ENCODE measurements around the gene CX3CR1.
"Not testable (repeated sequence)": the region's sequence is repeated elsewhere in the genome, so short reads cannot be mapped to it uniquely, and the experiment has no call there.

The CX3CR1 gene

DNA sequence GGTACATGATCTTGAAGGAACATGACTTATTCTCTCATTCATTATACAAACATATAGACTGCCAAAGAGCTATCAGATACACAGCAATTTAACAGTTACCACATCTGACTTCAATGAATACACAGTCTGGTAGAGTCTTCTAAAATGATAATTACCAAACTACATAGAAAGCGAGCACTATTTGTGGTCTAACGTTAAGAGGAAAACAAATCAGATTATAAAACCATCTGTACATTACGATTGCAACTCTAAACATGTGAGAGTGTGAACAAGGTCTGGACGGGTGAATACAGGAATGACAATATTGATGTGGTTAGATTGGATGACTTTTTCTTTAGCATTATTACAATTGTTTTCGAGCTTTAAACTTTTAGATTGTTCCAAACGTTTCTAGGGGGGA lies 16.3 kb downstream of the CX3CR1 start:
- no peak for DNase-seq

- DNase-seq = no peak
Measured at GRCh38 chr3:39262846-39263245, 17.0 kb downstream of the CX3CR1 start.

- DNase-seq = no peak
Measured at GRCh38 chr3:39261726-39262125, 18.1 kb downstream of the CX3CR1 start.

DNA sequence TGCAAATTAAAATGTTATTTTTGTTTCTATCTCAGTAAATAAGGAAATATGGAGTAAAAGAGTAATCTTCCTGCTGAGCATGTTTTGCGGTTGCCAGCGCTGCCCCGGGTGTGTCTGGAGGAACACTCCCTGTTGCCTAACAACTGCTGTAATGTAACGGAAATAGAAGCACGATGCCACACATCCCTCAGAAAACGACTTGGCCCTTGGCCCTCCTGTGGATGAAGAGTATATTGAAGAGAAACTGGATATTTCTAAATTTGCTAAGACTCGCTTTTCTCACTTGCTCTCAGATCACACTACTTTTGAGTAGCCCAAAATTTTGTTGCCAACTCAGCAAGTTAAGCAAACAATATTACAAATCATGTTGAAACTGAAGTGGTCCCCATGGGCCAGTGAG lies 18.9 kb downstream of the CX3CR1 start:
- peak; percentile 57 for DNase-seq

DNA sequence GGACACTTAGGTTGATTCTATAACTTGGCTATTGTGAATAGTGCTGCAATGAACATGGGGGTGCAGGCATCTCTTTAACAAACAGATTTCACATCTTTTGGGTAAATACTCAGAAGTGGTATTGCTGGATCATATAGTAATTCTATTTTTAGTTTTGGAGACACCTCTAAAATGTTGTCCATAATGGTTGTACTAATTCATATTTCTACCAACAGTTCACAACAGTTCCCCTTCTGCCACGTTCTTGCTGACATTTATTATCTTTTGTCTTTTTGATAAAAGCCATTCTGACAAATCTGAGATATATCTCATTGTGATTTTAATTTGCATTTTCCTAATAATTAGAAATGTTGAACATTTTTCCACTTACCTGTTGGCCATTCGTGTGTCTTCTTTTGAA lies 19.5 kb downstream of the CX3CR1 start:
- DNase-seq = no peak

DNA sequence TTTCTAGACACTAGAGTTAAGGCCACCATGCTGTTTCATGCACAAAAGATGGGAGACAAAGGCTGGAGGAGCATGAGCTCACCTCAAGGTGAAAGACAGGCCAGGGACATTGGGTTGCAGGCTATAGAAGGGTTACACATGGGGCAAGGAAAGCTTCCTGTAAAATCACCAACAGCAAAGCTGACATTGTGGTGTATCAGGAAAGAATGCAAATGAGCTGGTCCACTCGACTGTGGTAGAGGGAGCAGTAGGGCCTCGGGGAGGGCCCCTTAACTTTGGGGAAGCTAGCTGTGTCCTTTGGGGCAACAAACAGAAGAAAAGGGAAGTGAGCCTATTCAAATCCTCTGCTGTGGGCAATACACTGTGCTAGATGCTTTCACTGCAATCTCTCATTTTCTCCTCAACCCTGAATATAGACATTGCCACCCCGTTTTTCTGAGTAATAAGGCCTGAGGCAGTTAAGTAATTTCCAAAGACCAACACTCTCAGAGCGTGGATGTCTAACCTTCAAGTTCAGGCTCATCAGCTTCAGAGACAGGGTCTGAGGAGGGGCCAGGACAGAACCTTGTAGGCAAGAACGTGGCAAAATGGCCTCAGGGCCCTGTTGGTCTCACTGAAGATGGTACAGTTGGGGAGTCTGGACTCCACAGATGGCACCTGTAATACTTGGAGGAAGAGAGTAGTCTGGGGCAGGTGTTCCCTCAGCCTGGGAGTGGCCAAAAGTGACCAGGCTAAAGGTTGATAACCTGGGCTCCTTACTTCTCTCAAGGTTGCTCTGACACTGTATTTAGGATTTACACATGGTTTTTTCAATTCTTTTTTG lies 24.1 kb downstream of the CX3CR1 start:
- peak; percentile 65 for DNase-seq

GRCh38 chr3:39254806-39255449 lies 24.9 kb downstream of the CX3CR1 start:
- DNase-seq = no peak

- DNase-seq = no peak
Measured at GRCh38 chr3:39251576-39251975, 28.3 kb downstream of the CX3CR1 start.

DNA sequence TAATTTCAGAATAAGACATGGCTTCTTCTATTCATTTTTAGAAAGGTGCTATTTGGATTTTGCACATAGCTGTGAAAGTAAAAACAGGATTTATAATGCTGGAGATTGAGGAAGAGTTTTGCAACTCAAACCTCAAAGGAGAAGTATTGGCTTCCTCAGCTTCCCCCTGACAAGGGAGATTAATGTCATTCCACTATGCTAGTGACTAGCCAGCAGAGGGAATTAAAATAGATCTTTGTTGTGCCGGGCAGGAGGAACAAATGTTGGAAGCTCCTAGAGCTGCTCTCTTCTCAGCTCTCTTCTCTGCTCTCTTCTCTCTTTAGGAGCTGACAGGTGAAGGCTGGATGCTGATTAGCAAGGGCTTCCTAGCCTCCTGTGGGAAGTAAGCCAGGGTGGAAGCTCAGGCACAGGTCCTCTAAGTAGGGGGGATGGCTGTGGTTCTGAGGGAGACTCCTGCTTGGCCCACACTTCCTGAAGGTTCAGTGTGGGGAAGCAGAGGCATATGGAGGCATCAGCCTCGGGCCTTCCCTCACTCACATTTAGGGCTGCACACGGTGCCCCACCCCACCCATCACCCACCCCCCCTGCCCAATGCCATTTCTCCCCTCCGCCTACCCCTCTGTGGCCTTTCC lies 29.6 kb downstream of the CX3CR1 start:
- no peak for DNase-seq

GRCh38 chr3:39249453-39250115 lies 30.3 kb downstream of the CX3CR1 start:
- DNase-seq = no peak

GRCh38 chr3:39241561-39241960 lies 38.3 kb downstream of the CX3CR1 start:
- DNase-seq = no peak

GRCh38 chr3:39237027-39237426 lies 42.8 kb downstream of the CX3CR1 start:
- DNase-seq = no peak

DNA sequence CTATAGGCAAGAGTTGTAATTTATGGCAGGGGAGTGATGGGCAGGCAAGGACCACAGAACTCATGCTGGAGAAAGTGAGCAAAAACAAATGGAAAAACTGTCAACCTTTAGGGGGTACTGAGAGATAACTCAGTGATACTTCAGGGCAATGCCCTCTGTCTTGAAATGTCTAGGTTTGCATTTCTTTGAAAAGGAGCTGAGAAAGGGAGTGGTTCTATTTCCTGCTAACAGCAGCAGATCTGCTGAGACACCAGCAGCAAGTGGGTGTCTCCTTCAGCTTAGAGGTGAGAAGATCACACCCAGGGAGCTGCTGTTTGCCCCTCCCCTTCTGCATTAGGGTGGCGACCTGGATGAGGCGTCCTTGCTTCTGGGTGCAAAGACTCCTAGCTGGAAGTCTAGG lies 45.2 kb downstream of the CX3CR1 start:
- DNase-seq = peak; percentile 15

GRCh38 chr3:39232859-39233258 lies 47.0 kb downstream of the CX3CR1 start:
- no peak for DNase-seq

GRCh38 chr3:39230453-39230852 lies 49.4 kb downstream of the CX3CR1 start:
- DNase-seq = no peak

DNA sequence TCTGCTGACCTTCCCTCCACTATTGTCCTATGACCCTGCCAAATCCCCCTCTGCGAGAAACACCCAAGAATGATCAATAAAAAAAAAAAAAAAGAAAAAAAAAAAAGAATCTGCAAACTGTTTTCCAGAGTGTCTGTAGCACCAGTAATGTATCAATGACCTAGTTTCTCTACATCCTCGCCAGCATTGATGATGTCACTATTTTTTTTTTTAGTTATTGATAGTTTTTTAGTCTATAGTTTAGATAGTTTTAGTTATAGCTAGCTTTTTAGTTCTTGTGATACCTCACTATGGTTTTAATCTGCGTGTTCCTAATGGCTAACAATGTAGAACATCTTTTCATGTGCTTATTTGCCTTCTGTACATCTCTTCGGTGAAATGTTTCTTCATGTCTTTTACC lies 51.3 kb downstream of the CX3CR1 start:
- no peak for DNase-seq

- DNase-seq = not testable (repeated sequence)
Measured at GRCh38 chr3:39227596-39227995, 52.2 kb downstream of the CX3CR1 start.

DNA sequence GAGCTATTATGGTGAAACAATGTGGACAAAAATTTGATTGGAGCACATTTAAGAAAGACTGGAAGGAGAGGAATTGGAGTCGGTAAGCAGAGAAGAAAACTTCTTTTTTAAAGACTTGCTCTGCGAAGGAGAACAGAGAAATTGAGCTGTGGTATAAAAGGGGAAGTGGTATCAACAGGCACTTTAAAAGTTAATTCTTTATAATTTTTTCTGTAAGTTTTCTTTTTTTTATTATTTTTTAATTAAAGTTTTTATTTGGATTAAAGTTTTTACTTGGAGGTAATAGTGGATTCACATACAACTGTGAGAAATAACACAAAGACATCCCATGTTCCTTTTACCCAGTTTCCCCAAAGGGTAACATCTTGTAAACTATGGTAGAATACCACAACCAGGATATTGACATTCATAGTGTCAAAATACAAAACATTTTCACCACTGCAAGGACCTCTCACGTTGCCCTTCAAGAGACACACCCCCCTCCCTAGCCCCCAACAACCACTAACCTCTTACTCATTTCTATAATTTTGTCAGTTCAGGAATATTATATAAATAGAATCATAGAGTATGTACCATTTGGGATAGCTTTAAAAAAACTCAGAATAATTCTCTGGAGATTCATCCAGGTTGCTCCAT lies 53.6 kb downstream of the CX3CR1 start:
- no peak for DNase-seq

- DNase-seq = no peak
Measured at GRCh38 chr3:39224288-39224687, 55.5 kb downstream of the CX3CR1 start.

- DNase-seq = no peak
Measured at GRCh38 chr3:39222939-39223338, 56.9 kb downstream of the CX3CR1 start.

DNA sequence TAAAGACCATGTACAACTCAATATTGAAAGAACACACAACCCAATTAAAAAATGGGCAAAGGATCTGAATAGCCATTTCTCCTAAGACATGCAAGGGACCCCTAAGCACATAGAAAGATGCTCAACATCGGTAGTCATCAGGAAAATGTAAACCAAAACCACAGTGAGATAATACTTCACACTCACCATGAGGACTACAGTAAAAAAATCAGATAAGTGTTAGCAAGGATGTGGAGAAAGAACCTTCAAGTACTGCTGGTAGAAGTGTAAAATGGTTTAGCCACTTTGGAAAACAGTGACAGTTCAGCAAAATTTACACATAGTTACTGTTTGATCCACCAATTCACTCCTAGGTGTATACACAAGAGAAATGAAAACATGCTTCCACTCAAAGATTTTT lies 57.4 kb downstream of the CX3CR1 start:
- DNase-seq = no peak

GRCh38 chr3:39221141-39221530 lies 58.7 kb downstream of the CX3CR1 start:
- DNase-seq = no peak

Data from stimulated activated CD4-positive, alpha-beta T cell treated with anti-CD3 and anti-CD28 coated beads, Interleukin-15, amount 100 ng/mL, for 24 hours (primary cell).